Right atrium auricular region (tissue), 2 donors: ENCODE measurements around the gene GBP4. TPM values are rescaled to one million over a fixed set of nuclear protein-coding genes. Genes with fewer than 3 reads are reported as not detected.

Experiments
- DNase-seq: peaks from one replicate; pipeline ENCODE4 v3.0.0-alpha.2; 2019; ENCODE audit warnings: low spot score
- H3K27ac ChIP-seq, 2 donors: fragments of 200-600 bp; sonication (generic); 1 replicate in 1 of 2; 2 replicates in 1 of 2; pipeline ENCODE4 v1.5.1; 2016 to 2019
- H3K27me3 ChIP-seq, 2 donors: fragments of 200-600 bp; sonication (generic); one replicate each; pipeline versions ENCODE4 v1.5.1 to v1.6.0; 2017 to 2019
- H3K36me3 ChIP-seq: fragments of 200-600 bp; sonication (generic); one replicate; pipeline ENCODE4 v1.5.1; 2016
- H3K4me1 ChIP-seq, 2 donors: fragments of 200-600 bp; sonication (generic); one replicate each; pipeline versions ENCODE4 v1.5.1 to v1.6.0; 2017 to 2019
- H3K4me3 ChIP-seq, 2 donors: fragments of 200-600 bp; sonication (generic); 1 replicate in 1 of 2; 2 replicates in 1 of 2; pipeline ENCODE4 v1.5.1; 2017 to 2019; ENCODE audit warnings: mild to moderate bottlenecking in 1 of 2, moderate library complexity in 1 of 2
- H3K9me3 ChIP-seq, 2 donors: fragments of 200-600 bp; sonication (generic); one replicate each; pipeline ENCODE4 v1.5.1; 2019
- CTCF ChIP-seq, 2 donors: fragments of 200-600 bp; sonication (generic); IDR thresholded peaks; one replicate each; pipeline ENCODE4 v1.5.1; 2019; ENCODE audit warnings: antibody characterized with exemption in 2 of 2
- total RNA-seq, 2 donors: library from RNA; depleted of rRNA; stranded (reverse); fragments of >200 nt; gene quantifications; one replicate each; pipeline ENCODE4 v1.1.0, GENCODE V29; 2016

Gene GBP4
- total RNA-seq, 2 donors from 2014 or later: 6.1 to 6.2 TPM

GRCh38 chr1:89143484-89143883 is 55.3 kb downstream of the GBP4 start:
- H3K4me3 ChIP-seq: no peak overlapping the region
- no peaks in the 10 kb centered on the region for H3K36me3 ChIP-seq
- H3K9me3 ChIP-seq: peaks cover 0 to under 1% of the 10 kb centered on the region in 2 donors
- H3K4me1 ChIP-seq: no peaks in the 10 kb centered on the region
- TF ChIP-seq CTCF (IDR thresholded peaks at IDR 0.05): no peak
- no peaks in the 10 kb centered on the region for H3K27me3 ChIP-seq
- H3K27ac ChIP-seq: no peak overlapping the region
- no peak for DNase-seq

DNA sequence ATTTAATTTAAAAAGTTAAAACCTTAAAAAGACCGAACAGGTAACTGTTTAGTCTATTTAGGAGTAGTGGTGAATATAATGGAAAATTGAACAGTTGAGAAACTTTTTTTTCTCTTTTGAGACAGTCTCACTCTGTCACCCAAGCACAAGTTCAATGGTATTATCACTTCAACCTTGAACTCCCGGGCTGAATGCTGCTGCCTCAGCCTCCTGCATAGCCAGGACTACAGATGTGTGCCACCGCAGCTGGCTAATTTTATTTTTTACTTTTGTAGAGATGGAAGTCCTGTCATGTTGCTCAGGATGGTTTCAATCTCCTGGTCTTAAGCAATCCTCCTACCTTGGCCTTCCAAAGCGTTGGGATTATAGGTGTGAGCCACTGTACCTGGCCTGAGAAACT is 56.6 kb downstream of the GBP4 start:
- Histone ChIP-seq H3K4me1 (no peaks in the 10 kb centered on the region), H3K4me3 (no peak overlapping the region), H3K27ac (no peak overlapping the region), H3K27me3 (no peaks in the 10 kb centered on the region), H3K9me3 (peaks cover 0 to 7% of the 10 kb centered on the region in 2 donors), H3K36me3 (no peaks in the 10 kb centered on the region)
- DNase-seq: no peak
- TF ChIP-seq CTCF (IDR thresholded peaks at IDR 0.05): no peak

DNA sequence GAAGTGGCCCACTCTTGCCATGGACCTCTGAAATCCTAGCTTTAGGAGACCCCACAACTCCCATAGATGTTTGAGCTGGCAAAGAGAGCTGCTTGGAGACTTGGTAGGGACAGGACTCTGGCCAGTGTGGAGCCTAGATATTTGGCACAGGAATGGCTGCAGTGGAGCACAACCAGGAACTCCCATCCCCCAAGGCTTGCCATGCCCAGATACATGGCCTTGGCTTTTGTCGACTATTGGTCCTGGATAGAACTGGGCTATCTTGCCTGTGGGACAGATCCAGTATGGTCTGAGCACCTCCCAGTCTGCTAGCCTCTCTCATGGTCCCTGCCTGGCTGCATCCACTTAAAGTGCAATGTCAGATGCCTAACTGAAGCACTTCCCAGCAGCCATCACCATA is 65.0 kb downstream of the GBP4 start:
- no peaks in the 10 kb centered on the region for H3K27me3 ChIP-seq
- H3K27ac ChIP-seq: no peak overlapping the region
- H3K4me1 ChIP-seq: peaks cover 0 to 13% of the 10 kb centered on the region in 2 donors
- peaks cover 0 to 7% of the 10 kb centered on the region in 2 donors for H3K9me3 ChIP-seq
- no peak overlapping the region for H3K4me3 ChIP-seq
- no peaks in the 10 kb centered on the region for H3K36me3 ChIP-seq
- DNase-seq: no peak
- no peak for TF ChIP-seq CTCF (IDR thresholded peaks at IDR 0.05)

Other genes starting within 250 kb of the GBP4 start
- gene KYAT3, start 206.3 kb downstream of the GBP4 start, total RNA-seq: 1 to 10 TPM; 7.7 to 9.4 TPM
- gene RBMXL1, start 206.3 kb downstream of the GBP4 start, total RNA-seq: 10 to 100 TPM; 11.0 to 11.3 TPM
- gene GBP3, start 176.1 kb downstream of the GBP4 start, total RNA-seq: 10 to 100 TPM in 1 of 2 donors, 1 to 10 TPM in 1; 5.8 to 10.4 TPM
- 1 to 10 TPM; 4.3 to 5.7 TPM for gene GBP1, start 133.7 kb downstream of the GBP4 start, total RNA-seq
- 10 to 100 TPM; 12.3 to 22.1 TPM for gene GBP2, start 72.8 kb downstream of the GBP4 start, total RNA-seq
- gene GBP7, start 22.9 kb downstream of the GBP4 start, total RNA-seq: not detected
- gene GBP5, start 73.9 kb upstream of the GBP4 start, total RNA-seq: 1 to 10 TPM in 1 of 2 donors, under 1 TPM in 1; 0.37 to 1.0 TPM
- under 1 TPM in 1 of 2 donors, not detected in 1; 0.19 TPM for gene GBP6, start 165.1 kb upstream of the GBP4 start, total RNA-seq